ENCODE measurements around the gene SMTN.
"Not testable (repeated sequence)": the region's sequence is repeated elsewhere in the genome, so short reads cannot be mapped to it uniquely, and the experiment has no call there.

The SMTN gene

DNA sequence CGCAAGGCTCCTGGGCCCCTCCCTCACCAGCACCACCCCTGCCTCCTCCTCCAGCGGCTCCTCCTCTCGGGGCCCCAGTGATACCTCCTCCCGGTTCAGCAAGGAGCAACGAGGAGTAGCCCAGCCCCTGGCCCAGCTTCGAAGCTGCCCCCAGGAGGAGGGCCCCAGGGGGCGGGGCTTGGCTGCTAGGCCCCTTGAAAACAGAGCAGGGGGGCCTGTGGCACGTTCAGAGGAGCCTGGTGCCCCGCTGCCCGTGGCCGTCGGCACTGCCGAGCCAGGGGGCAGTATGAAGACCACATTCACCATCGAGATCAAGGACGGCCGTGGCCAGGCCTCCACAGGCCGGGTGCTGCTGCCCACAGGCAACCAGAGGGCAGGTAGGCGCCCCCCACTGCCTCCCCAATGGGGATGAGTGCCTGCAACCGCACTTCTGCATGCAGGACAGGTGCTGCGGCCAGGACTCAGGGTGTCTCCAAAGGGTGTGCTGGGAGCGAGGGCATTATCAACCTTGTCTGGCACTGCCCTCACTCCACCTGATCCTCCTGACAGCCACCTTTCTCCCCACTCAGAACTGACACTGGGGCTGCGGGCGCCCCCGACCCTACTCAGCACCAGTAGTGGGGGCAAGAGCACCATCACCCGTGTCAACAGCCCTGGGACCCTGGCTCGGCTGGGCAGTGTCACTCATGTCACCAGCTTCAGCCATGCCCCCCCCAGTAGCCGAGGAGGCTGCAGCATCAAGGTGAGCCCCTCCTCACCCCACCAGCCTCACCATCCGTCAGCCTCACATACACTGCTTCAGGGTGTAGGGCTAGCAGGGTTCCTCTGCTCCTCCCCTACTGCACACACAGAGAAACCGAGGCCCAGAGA lies 10.2 kb downstream of the SMTN start:
- no peak for DNase-seq

DNA sequence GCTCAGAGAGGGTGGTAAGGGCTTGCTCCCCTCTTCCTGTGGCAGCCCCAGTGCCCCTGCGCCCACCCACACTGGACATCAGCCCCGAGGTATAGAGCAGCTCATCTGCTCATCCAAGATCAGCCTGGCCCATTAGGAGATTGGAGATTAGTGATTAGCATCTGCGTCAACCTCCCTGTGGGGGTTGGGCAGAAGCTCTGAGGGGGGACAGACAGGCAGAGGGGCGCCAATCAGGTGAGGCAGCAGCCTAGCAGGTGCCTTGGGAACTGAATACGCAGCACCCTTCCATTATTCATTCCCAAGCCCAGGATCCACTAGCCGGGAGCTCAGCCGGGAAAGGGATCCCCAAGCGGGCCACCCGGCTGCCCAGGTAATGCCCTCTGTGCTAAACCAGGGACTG lies 11.0 kb downstream of the SMTN start:
- DNase-seq: no peak

DNA sequence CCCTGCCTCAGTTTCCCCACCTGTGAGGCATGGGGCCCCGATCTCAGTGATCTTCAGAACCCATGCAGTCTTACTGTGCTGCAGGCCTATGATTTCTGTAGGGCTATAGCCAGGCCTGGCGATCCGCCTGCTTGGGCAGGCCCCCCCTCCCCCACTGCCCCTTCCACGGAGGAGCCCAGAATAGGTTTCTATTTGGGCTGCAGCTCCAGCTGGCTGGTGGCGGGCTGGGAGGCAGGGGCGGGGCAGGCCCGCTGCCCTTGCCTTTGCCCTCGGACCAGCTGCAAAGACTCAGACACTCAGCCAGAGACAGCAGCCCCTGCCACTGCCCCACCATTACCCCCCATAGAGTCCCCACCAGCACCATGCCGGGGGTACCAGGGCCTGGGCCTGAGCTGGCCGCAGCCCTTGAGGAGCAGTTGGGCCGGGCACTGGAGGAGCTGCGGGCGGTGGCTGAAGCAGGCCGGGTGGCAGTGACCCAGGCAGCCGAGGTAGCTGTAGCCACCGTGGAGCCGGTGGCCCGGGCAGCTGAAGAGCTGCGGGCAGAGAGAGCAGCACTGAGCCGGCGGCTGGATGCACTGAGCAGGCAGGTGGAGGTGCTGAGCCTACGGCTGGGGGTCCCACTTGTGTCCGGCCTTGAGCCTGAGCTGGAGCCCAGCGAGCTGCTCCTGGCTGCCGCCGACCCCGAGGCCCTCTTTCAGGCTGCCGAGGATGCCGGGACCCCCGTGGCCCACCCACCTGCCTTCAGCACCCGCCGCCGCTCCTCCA lies 12.2 kb downstream of the SMTN start:
- no peak for DNase-seq

DNA sequence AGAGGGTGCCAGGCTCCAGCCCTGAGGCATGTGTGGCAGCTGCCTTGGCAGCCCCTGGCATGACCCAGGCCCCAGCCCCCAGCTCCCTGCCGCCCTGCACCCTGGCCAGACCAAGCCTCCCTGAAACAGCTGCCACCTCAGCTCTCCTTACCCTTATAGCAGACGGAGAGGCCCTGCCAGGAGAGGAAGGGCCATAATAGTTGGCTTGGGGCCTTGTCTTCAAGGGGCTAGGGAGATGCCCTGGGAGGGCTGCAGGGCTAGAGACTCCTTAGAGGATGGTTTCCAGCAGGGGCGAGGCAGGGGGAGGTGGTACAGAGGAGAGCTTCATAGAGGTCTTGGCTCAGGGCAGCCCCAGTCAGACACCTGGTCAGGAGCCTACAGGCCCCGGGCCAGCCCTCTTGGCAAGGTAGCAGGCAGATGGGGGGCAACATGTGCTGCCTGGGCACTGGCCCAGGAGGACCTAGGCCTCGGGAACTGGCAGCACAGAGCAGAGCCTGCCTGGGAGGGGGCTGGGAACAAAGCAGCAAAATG lies 13.0 kb downstream of the SMTN start:
- DNase-seq: no peak

DNA sequence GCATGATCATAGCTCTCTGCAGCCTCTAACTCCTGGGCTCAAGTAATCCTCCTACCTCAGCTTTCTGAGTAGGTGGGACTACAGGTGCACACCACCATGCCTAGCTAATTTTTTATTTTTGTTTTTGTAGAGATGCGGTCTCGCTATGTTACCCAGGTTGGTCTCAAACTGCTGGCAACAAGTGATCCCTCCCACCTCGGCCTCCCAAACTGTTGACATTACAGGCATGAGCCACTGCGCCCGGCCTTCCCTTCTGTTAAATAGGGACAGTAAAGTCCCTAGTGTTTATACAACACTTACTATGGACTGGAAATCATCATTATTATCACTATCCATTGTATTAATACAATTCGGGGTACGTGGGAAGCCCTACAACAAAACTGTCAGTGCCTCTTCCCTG lies 13.6 kb downstream of the SMTN start:
- no peak for DNase-seq

DNA sequence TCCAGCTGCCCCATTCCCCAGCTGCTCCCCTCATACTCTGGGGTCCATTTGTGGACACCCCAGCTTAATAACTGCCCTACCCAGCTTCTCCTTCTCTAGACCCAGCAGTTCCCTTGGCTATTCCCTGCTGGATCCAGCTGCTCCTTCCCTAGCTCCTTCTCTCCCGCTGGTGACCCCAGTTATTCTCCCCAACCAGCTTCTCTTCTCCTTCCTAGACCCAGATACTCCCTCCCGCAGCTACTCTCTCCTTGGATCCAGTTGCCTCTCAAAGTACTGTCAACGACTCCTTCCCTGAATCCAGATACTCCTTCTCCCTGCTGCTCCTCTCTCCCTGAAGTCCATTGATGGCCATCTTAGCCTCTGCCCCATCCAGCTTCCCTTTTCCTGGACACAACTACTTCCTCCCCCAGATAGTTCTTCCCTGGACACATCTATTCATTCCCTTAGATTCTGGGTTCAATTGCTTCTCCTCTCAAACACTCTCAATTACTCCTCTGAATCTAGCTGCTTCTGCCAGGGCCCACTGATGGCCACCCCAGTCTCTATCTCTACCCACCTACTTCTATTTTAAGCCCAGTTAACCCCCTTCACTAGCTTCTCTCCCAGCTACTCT lies 14.6 kb downstream of the SMTN start:
- DNase-seq: no peak

DNA sequence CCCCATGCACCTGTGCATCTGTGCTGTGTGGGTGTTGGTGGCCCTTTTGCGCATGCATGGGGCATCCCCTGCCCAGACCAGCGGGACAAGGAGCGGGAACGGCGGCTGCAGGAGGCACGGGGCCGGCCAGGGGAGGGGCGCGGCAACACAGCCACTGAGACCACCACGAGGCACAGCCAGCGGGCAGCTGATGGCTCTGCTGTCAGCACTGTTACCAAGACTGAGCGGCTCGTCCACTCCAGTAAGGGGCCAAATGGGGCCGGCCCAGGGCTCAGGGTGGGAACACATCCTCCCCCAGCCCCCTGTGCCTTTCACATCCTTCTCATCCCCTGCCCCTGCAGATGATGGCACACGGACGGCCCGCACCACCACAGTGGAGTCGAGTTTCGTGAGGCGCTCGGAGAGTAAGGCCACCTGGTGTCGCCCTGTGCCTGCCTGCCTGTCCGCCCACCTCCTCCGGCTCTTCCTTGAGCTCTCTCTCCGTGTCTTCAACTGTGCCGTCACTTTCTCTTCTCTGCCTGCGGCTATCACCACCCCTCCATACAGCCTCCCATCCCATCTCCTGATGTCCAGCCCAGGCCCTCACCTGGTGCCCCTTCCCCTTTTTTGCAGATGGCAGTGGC lies 15.7 kb downstream of the SMTN start:
- no peak for DNase-seq

DNA sequence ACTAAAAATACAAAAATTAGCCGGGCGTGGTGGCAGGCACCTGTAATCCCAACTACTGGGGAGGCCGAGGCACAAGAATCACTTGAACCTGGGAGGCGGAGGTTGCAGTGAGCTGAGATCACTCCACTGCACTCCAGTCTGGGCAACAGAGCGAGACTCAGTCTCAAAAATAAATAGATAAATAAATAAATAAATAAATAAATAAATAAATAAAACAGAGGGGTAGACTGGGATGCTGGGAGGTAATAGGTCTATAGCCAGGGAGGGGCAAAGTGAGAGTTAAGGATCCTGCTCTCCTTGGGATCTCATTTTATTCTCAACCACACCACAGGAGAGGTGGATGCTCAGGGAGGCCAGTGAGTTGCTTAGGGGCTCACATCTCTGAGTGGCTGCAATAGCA lies 16.4 kb downstream of the SMTN start:
- not testable (repeated sequence) for DNase-seq

DNA sequence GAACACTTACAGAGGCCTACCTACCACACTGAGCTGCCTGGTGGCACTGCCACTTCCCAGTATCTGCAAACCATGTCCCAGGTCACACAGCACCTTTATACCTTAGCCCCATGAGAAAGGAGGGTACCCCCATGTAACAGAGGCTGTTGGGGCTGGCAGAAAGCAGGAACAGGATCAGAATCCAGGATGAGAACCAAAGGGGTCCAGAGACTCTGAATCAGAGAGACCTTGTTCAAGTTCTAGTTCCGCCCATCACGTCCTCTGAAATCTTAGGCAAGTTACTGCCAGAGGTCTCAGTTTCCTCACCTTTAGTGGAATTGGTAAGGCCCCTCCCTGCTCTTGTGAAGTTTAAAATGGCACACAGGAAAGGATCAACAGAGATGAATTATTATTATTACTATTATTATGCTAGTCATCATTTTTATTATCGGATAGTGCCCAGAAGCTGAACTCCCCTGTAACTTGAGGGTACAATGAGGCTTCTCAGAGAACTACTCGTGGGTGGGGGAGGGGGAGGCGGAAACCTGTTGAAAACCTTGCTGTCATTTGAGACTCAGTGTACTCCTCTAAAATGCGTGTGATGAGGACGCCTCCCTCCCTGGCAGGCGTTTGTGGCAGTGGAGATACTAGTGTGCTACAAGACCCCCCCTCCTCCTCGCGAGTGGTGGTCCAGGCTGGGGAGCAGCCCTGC lies 17.0 kb downstream of the SMTN start:
- no peak for DNase-seq

DNA sequence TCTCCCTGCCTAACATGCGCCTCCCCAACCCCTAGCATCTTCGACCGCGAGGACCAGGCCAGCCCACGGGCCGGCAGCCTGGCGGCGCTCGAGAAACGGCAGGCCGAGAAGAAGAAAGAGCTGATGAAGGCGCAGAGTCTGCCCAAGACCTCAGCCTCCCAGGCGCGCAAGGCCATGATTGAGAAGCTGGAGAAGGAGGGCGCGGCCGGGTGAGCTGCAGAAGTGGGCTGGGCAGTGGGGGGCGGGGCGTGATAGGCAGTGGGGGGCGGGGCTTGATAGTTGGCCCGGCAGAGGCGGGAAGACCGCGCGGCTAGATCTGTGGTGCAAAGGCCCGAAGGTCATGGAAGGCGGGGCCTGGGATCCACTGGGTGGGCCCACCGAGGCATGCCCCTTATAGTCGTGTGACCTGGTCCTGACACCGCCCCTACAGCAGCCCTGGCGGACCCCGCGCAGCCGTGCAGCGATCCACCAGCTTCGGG lies 17.6 kb downstream of the SMTN start:
- no peak for DNase-seq

DNA sequence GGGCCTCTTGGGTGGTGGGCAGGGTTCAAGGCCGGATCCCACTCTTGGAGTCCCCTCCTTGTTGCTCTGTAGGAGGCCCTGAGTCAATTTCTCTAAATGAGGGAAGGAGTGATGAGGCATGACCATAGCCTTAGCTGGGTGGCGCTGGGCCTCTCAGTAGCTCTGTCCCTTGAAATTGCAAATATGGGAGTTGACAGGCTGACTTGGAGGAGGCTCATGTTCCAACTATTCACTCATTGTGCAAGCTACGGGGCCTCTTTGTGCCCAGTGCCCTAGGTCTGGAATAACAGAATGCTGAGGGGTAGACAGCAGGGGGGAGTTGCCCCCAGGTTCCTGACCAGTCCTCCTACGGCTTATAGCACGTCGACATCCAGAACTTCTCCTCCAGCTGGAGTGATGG lies 18.3 kb downstream of the SMTN start:
- no peak for DNase-seq

DNA sequence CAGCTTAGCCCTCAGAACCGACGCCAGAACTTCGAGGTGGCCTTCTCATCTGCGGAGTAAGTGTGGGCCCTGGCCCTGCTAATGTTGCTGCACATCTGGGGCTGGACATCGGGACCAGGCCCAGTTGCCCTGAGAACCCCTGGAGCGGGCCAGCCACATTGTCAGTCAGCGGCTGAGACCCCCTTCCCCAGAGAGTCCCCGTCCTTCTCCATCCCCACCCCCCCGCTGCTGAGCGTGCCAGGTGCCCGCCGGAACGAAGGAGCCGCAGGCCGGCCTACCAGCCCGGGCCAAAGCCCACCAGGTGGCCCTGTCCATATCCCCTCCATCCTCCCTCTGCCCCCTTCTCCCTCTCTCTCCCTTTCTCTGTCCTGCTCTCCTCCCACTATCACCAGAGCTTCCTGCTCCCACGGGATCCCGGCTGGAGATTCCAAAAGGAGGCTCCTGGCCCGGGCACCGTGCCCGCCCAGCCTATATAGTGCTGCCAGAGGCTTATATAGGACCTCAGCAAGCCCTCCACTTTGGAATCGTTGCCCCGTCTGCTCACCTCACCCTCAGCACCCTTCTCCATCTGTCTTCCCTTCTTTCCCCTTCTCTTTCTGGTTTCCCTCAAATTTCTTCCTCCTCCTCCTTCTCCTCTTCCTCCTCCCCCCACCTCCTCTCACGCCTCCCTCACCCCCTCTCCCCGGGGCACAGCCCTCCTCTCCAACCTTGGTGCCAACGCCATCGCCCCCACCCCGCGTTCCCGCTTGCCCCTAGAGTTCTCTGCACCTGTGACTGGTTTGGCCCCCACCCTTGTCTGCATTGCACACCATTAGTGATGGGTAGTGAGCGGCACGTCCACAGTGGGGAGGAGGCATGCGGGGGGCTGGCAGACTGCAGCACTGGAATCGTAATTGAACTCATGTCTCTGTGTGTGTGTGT lies 19.0 kb downstream of the SMTN start:
- DNase-seq: no peak

DNA sequence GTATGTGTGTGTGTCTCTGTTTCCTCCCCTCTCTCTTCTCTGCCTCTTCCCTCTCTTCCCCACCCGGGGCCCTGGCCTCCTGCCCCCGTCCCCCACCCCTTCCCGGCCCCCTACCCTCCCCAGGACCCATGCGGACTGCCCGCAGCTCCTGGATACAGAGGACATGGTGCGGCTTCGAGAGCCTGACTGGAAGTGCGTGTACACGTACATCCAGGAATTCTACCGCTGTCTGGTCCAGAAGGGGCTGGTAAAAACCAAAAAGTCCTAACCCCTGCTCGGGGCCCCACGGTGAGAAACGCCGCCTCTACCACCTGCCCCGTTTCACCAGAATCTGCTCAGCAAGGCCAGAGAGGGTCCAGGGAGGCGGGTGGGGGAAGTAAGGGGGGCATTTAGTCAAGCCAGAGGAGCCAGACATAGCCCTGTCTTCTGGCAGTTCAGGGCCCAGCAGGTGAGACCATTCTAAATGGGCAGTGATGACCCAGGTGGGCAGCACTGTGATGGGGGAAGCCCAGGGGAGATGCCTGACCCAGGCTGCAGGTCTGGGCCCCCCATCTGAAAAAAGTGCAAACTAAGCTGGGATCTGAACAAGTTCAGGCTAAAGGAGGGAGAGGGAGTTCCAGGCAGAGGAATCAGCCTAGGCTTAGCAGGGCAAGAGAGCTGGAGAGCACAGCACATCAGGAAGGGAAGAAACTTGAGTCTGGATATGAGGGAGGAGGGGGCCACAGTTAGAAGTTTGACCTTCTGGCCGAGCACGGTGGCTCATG lies 19.8 kb downstream of the SMTN start:
- no peak for DNase-seq

DNA sequence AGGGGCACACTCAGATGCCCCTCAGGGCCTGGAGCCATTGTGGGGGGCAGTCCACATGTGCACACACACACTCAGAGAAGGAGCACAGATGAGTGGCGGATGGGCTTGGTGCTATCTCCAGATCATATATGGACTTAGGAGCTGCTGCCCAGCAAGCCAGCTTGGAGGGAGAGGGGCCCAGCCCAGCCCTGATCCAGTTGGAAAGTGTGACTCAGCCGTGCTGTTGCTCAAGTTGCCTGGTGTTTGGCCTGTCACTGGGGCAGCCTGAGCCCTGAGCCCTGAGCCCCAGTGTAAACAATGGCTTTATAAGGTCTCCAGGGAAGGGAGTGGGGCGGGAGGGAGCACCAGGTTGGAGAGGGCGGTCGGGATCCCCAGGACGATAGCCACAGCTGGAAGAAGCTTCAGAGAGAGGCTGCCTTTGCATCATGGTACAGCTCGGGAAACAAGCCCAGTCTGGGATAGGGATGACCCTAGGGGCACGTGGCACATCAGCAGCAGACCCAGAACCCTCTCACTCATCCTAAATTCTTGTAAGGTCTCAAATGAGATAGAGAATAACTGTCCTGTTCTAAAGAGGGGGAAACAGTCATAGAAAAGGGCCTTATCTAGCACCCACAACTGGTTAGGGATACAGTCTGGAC lies 21.4 kb downstream of the SMTN start:
- no peak for DNase-seq

DNA sequence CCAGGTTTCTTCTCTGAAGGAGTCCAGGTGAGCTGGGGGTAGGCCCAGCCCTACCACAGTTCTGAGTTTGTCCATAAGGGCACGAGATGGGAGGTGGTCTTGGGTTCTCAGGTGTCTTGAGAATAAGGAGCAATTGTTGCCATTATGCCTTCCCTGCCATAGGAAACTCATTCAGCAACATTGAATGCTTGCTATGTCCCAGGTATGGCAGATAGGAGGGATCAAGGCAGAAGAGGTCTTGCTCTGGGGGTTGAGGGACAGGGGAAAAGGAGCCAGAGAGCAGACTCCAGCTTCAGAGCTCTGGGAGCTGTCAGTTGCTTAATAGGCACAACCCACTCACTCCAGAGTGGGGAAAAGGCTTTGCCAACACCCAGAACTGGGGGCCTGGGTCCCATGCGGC lies 22.0 kb downstream of the SMTN start:
- DNase-seq: no peak

DNA sequence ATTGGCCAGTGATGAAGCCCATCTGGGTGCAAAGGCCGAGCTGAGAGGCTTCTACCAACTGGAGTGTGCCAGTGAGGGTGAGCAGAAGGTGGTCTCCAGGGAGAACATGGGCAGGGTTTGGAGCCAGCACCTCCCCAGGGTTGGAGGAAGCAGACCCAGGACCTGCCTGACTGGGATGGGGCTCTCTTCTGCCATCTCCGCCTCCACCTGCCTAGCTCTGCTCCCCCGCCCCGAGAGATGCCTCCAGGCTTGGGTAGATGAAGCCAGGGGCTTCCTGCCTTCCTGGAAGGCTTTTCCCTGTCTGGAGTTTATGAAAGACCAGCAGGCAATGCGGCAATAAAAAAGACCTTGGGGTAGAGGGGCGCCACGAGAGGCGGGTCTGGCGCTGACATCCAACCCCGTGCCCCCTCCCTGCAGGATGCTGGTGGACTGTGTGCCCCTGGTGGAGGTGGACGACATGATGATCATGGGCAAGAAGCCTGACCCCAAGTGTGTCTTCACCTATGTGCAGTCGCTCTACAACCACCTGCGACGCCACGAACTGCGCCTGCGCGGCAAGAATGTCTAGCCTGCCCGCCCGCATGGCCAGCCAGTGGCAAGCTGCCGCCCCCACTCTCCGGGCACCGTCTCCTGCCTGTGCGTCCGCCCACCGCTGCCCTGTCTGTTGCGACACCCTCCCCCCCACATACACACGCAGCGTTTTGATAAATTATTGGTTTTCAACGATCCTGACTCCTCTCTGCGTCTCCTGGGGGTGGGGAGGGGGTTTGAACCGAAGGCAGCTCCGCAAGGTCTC lies 23.0 kb downstream of the SMTN start:
- DNase-seq: no peak

DNA sequence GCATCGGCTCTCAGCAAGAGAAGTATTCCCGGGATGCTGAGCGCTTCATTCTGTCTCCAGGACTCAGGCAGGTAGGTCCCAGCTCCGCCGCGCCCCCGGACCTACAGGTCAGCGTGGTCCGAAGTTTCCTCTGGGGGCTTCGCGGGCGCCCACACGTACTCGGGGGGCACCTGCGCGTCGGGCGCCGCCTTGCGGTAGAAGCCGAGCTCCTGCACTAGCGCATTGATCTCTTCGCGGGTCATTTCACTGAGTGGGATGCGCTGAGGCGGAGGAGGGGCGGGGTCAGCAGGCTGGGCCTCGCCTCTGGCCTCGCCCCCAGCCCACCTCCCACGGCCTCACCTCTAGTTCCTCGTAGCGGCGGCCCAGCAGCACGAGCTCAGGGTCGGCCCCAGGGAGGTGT lies 23.8 kb downstream of the SMTN start:
- no peak for DNase-seq

DNA sequence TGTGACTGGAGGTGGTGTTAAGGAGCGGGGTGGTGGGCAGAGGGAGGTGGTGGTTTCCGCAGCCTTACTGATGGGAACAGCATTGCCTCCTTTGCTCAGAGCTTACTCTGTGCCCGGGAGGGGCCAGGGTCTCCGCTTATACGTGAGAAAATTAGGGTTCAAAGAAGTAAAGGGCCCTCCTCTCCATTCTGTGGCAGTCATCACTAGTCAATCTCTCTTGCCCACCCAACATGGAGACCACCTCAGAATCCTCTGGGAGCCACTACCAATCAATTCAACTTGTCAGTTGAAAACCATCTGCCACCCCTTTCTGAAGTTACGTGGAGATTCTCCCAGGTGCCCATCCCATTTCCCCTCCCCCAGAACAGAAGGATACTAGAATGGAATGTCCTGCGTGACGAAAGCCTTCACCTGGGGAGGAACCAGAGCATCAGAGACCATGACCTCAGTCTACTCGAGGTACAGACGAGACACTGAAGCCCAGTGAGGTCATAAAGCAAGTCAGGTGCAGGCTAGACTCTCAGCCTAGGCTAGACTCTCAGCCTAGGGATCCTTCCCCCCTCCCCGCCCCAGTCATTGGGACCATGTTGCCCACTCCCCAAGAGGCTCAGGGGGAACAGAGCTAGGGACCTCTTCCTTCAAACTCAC lies 24.3 kb downstream of the SMTN start:
- DNase-seq: no peak

Data from hematopoietic multipotent progenitor cell treated with erythropoietin and hydrocortisone succinate and interleukin-3 and kit ligand, for 8 days (in vitro differentiated cells).